OCI-LY3 (cell line): ENCODE results near the gene ZC3H14.

Experiments used
- H2AFZ ChIP-seq: fragments of 200-600, 300-600 bp; shearing (Covaris generic); 2 replicates; pipeline ENCODE4 v1.6.0; 2014; ENCODE audit warnings: antibody characterized with exemption, low read depth, low read length
- H3K27ac ChIP-seq: fragments of 200-600, 300-600 bp; sonication (generic); 2 replicates; pipeline ENCODE4 v1.5.1; 2014; ENCODE audit warnings: mild to moderate bottlenecking, low read length, moderate library complexity, mixed read lengths
- H3K27me3 ChIP-seq: fragments of 200-600, 300-600 bp; sonication (generic); 2 replicates; pipeline ENCODE4 v1.6.1; 2014; ENCODE audit warnings: low read depth, low read length, mixed read lengths
- H3K36me3 ChIP-seq: fragments of 200-600, 300-600 bp; sonication (generic); replicated peaks from 2 replicates; pipeline ENCODE3; 2014; ENCODE audit warnings: low read depth, low read length, mixed read lengths
- H3K4me1 ChIP-seq: fragments of 300-600, 200-600 bp; sonication (generic); 2 replicates; pipeline ENCODE4 v1.6.1; 2014; ENCODE audit warnings: low read length, mixed read lengths
- H3K4me2 ChIP-seq: fragments of 200-600, 300-600 bp; sonication (generic); 2 replicates; pipeline ENCODE4 v1.6.1; 2014; ENCODE audit warnings: low read length, mixed read lengths
- H3K4me3 ChIP-seq: fragments of 300-600, 200-600 bp; sonication (generic); 2 replicates; pipeline ENCODE4 v1.5.1; 2014; ENCODE audit warnings: antibody characterized with exemption, mild to moderate bottlenecking, low read length, moderate library complexity
- H3K79me2 ChIP-seq: fragments of 300-600, 200-600 bp; shearing (Covaris generic); 2 replicates; pipeline ENCODE4 v1.6.1; 2014; ENCODE audit warnings: mild to moderate bottlenecking, low read length, mixed read lengths
- H3K9ac ChIP-seq: fragments of 300-600, 200-600 bp; shearing (Covaris generic); 2 replicates; pipeline ENCODE4 v1.6.0; 2014; ENCODE audit warnings: mild to moderate bottlenecking, low read length, moderate library complexity
- H3K9me3 ChIP-seq: fragments of 200-600, 300-600 bp; shearing (Covaris generic); 2 replicates; pipeline ENCODE4 v1.6.1; 2014; ENCODE audit warnings: low read length, mixed read lengths; ENCODE audit not compliant: insufficient read depth
- H4K20me1 ChIP-seq: fragments of 200-600, 300-600 bp; sonication (generic); 2 replicates; pipeline ENCODE4 v1.6.1; 2016; ENCODE audit warnings: low read length, mixed read lengths; ENCODE audit not compliant: insufficient read depth
- CTCF ChIP-seq: fragments of 200-600, 300-600 bp; sonication (generic); IDR thresholded peaks from 2 replicates; pipeline ENCODE4 v1.5.1; 2014; ENCODE audit warnings: antibody characterized with exemption, low read length, low read depth
- EZH2phosphoT487 ChIP-seq: fragments of 200-600 bp; shearing (Covaris generic); IDR thresholded peaks from 2 replicates; pipeline ENCODE4 v1.6.1; 2018; ENCODE audit warnings: antibody characterized with exemption, mixed run types, low read depth

ZC3H14 gene

GRCh38 chr14:88660056-88660455 lies 97.2 kb downstream of the ZC3H14 start:
- Histone ChIP-seq H3K4me2 (no peak overlapping the region), H3K79me2 (no peaks in the 10 kb centered on the region), H3K9me3 (no peaks in the 10 kb centered on the region), H3K36me3 (no peaks in the 10 kb centered on the region), H3K9ac (no peak overlapping the region), H4K20me1 (no peaks in the 10 kb centered on the region), H2AFZ (no peak overlapping the region), H3K4me3 (no peak overlapping the region), H3K27me3 (no peaks in the 10 kb centered on the region), H3K27ac (no peak overlapping the region), H3K4me1 (no peaks in the 10 kb centered on the region)
- TF ChIP-seq EZH2phosphoT487 = no peak

GRCh38 chr14:88667555-88668273 lies 104.9 kb downstream of the ZC3H14 start:
- Histone ChIP-seq H3K9me3 (no peaks in the 10 kb centered on the region), H3K27me3 (no peaks in the 10 kb centered on the region; the same call in 1 of the 2 replicates), H3K79me2 (no peaks in the 10 kb centered on the region), H3K4me1 (peaks cover 25% of the 10 kb centered on the region), H3K4me2 (peak overlapping the region; percentile 80), H4K20me1 (no peaks in the 10 kb centered on the region), H3K4me3 (peak overlapping the region; percentile 62), H3K9ac (peak overlapping the region; percentile 44), H3K27ac (peak overlapping the region; percentile 55), H2AFZ (0 out of 2 replicates have a peak overlapping the region, but pooled peaks have one; percentile 22), H3K36me3 (no peaks in the 10 kb centered on the region)
- TF ChIP-seq CTCF = peak; percentile 94
- TF ChIP-seq EZH2phosphoT487 = no peak

GRCh38 chr14:88668448-88669116 lies 105.7 kb downstream of the ZC3H14 start:
- H3K27ac ChIP-seq = peak overlapping the region; percentile 55
- H3K4me3 ChIP-seq = peak overlapping the region; percentile 62
- peak overlapping the region; percentile 80 for H3K4me2 ChIP-seq
- no peaks in the 10 kb centered on the region; the same call in 1 of the 2 replicates for H3K27me3 ChIP-seq
- H4K20me1 ChIP-seq = no peaks in the 10 kb centered on the region
- no peak for TF ChIP-seq CTCF
- no peak for TF ChIP-seq EZH2phosphoT487
- no peaks in the 10 kb centered on the region for H3K79me2 ChIP-seq
- H3K9ac ChIP-seq = peak overlapping the region; percentile 44
- H3K36me3 ChIP-seq = no peaks in the 10 kb centered on the region
- H3K9me3 ChIP-seq = no peaks in the 10 kb centered on the region
- H3K4me1 ChIP-seq = peaks cover 25% of the 10 kb centered on the region
- H2AFZ ChIP-seq = 0 out of 2 replicates have a peak overlapping the region, but pooled peaks have one; percentile 22

- no peaks in the 10 kb centered on the region for H3K36me3 ChIP-seq
- TF ChIP-seq EZH2phosphoT487 (no peak), CTCF (no peak)
- H3K27ac ChIP-seq = no peak overlapping the region
- peaks cover 25% of the 10 kb centered on the region for H3K4me1 ChIP-seq
- no peaks in the 10 kb centered on the region for H4K20me1 ChIP-seq
- H2AFZ ChIP-seq = no peak overlapping the region
- no peaks in the 10 kb centered on the region for H3K79me2 ChIP-seq
- no peaks in the 10 kb centered on the region; the same call in 1 of the 2 replicates for H3K27me3 ChIP-seq
- peak overlapping the region; percentile 80 for H3K4me2 ChIP-seq
- H3K9ac ChIP-seq = no peak overlapping the region
- H3K9me3 ChIP-seq = no peaks in the 10 kb centered on the region
- peak overlapping the region; percentile 62; the same call in 1 of the 2 replicates for H3K4me3 ChIP-seq
Observed at GRCh38 chr14:88669346-88669745, 106.5 kb downstream of the ZC3H14 start.
